ENCODE results near the gene FAM170B. TPM values are rescaled to one million over a fixed set of nuclear protein-coding genes. Genes with fewer than 3 reads are reported as not detected.

The FAM170B gene
- total RNA-seq, 4 donors from 2014 or later = not detected

- TF ChIP-seq CTCF (IDR thresholded peaks at IDR 0.05; ENCODE audit: low read depth) = no peak
These were observed 19.2 kb downstream of the FAM170B start for GRCh38 chr10:49114718-49115014.

GRCh38 chr10:49113741-49114141, 20.1 kb downstream of the FAM170B start:
- TF ChIP-seq CTCF (IDR thresholded peaks at IDR 0.05; ENCODE audit: low read depth) = no peak

GRCh38 chr10:49112851-49113250, 21.0 kb downstream of the FAM170B start:
- no peak for TF ChIP-seq CTCF (IDR thresholded peaks at IDR 0.05; ENCODE audit: low read depth)

GRCh38 chr10:49112098-49112497, 21.7 kb downstream of the FAM170B start:
- no peak for TF ChIP-seq CTCF (IDR thresholded peaks at IDR 0.05; ENCODE audit: low read depth)

GRCh38 chr10:49111320-49111698, 22.5 kb downstream of the FAM170B start:
- no peak for TF ChIP-seq CTCF (IDR thresholded peaks at IDR 0.05; ENCODE audit: low read depth)

GRCh38 chr10:49110684-49111319, 23.0 kb downstream of the FAM170B start:
- no peak for TF ChIP-seq CTCF (IDR thresholded peaks at IDR 0.05; ENCODE audit: low read depth)

- no peak for TF ChIP-seq CTCF (IDR thresholded peaks at IDR 0.05; ENCODE audit: low read depth)
These were observed 24.0 kb downstream of the FAM170B start for GRCh38 chr10:49109669-49110340.
